ENCODE data around the gene CCDC57. TPM values are rescaled to one million over a fixed set of nuclear protein-coding genes. Genes with fewer than 3 reads are reported as not detected.

CCDC57 gene
- total and polyA plus RNA-seq, 5 donors from 2014 or later: 27.7 to 76.6 (median 38.1) TPM

DNA sequence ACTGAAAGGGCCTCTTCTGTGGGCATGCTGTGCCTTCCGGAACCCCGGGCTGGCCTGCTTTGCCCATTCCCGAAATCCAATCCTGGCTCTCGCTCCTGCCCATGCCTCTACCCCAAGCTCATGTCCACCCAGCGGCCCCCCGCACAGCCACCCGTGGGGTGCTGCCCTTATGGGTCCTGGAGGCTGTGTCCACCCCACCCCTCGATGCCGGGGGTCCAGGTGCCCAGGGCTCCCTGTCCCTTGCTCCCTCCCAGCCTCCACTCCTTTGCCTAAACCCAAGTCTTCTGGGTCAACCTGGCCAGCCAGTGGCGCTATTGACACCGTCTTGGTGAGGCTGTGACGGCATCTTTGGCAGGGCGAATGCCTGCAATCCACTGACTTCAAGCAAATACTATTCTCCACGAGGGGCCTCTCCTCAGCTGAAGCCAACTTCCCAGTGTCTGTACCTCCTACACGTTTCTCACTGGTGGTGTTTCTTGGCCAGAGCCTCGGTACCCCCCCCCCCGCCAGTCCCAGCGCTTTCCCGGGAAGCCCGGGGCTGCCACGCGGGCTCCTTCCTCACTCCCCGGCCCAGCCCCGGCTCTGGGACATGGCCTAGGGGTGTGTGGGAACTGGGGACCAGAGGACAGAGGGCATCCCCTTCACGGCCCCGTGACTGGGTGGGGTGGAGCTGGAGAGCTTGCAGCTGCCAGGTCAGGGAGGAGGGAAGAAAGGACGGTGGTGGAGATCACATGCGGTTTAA is 134.9 kb downstream of the CCDC57 start:
- H3K4me3 ChIP-seq (ENCODE audit: low read depth, low read length): no peak overlapping the region
- H3K27ac Mint-ChIP-seq: no peak overlapping the region
- H3K4me1 Mint-ChIP-seq: no peaks in the 10 kb centered on the region
- peaks cover 13% of the 10 kb centered on the region for H3K27me3 Mint-ChIP-seq
- H3K4me3 Mint-ChIP-seq: no peak overlapping the region
- H3K36me3 Mint-ChIP-seq: no peaks in the 10 kb centered on the region
- H3K27me3 ChIP-seq (ENCODE audit: control insufficient read depth, insufficient read depth, low read length): no peaks in the 10 kb centered on the region
- peaks cover 15% of the 10 kb centered on the region for H3K36me3 ChIP-seq (ENCODE audit: control insufficient read depth, insufficient read depth, low read length)
- H3K9me3 ChIP-seq (ENCODE audit: control insufficient read depth in 2 of 2, low read length in 2 of 2): no peaks in the 10 kb centered on the region
- no peak for DNase-seq
- H3K4me1 ChIP-seq (ENCODE audit: control insufficient read depth, insufficient read depth, low read length, poor library complexity, severe bottlenecking): no peaks in the 10 kb centered on the region
- no peak overlapping the region for H3K27ac ChIP-seq (ENCODE audit: insufficient read depth, low read length, poor library complexity, severe bottlenecking)
- no peak for ATAC-seq (ENCODE audit: low read depth in 2 of 2)
- H3K9me3 Mint-ChIP-seq: no peaks in the 10 kb centered on the region

DNA sequence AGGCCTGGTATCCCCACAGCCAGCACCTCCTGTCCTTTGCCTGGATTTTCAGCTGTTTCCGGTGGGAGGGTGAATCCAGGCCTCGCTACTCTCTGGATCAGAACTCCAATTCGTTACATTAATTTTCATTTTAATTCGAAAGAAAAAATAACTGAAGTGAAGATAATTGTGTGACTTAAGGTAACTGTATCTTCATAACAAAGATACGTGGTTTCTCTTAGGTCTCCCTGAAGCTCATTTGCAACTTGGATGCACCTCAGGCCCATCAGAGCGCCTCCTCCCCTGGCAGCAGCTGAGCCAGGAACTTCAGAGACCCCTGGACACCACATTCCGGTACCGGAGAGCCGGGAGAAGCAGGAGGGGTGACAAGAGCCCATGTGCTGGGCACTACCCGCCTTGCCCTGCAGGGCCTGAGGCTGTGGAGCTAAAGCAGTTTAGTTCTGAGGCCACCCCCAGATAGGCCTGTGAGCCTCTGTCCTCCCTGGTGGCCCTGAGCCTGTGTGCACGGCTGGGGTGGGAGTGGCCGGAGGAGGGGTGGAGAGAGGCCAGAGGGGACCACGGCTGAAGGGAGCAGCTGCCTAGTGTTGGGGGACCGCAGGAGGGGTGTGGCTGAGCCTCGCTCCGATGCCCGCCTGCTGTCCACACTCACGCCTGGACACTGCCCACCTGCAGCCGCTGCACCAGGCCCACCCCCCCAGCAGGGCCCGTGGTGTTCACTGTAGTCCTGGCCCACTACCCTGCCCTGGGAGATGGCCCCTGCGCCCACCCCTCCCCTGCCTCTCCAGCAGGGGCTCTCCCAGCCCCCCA is 135.7 kb downstream of the CCDC57 start:
- no peaks in the 10 kb centered on the region for H3K4me1 Mint-ChIP-seq
- H3K9me3 Mint-ChIP-seq: no peaks in the 10 kb centered on the region
- no peak for ATAC-seq (ENCODE audit: low read depth in 2 of 2)
- H3K4me1 ChIP-seq (ENCODE audit: control insufficient read depth, insufficient read depth, low read length, poor library complexity, severe bottlenecking): no peaks in the 10 kb centered on the region
- no peak overlapping the region for H3K4me3 ChIP-seq (ENCODE audit: low read depth, low read length)
- no peaks in the 10 kb centered on the region for H3K36me3 Mint-ChIP-seq
- H3K27ac Mint-ChIP-seq: no peak overlapping the region
- H3K27me3 Mint-ChIP-seq: peaks cover 19% of the 10 kb centered on the region
- H3K27ac ChIP-seq (ENCODE audit: insufficient read depth, low read length, poor library complexity, severe bottlenecking): no peak overlapping the region
- H3K4me3 Mint-ChIP-seq: no peak overlapping the region
- no peak for DNase-seq
- no peaks in the 10 kb centered on the region for H3K27me3 ChIP-seq (ENCODE audit: control insufficient read depth, insufficient read depth, low read length)
- H3K9me3 ChIP-seq (ENCODE audit: control insufficient read depth in 2 of 2, low read length in 2 of 2): no peaks in the 10 kb centered on the region
- peaks cover 13% of the 10 kb centered on the region for H3K36me3 ChIP-seq (ENCODE audit: control insufficient read depth, insufficient read depth, low read length)

DNA sequence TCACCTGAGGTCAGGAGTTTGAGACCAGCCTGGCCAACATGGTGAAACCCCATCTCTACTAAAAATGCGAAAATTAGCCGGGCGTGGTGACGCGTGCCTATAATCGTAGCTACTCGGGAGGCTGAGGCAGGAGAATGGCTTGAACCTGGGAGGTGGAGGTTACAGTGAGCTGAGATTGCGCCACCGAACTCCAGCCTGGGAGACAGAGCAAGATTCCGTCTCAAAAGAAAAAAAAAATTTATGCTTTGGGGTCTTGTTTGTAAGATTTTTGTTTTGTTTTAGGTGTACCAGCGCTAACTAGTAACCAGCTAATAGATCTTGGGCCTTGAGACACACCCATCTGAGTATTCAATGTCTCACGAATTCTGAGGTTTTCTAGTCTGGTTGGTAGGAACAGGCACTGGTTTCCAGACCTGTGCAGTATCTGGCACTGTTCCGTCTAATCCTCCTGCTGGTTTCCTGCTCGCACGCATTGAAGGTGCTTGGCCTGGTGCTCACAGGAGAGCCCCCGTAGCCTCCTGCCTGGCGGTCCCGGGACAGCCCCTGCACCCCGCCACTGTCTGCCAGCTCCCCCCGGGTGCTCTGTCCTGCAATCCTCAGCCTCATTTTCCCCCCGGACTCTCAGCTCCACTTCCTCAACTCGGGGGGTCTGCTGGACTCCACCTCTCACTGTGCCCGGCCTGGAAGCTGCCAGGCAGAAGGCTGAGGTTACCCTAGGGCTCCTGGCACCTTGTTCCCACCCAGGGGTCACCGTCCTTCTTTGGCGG is 136.4 kb downstream of the CCDC57 start:
- Histone ChIP-seq H3K27ac (ENCODE audit: insufficient read depth, low read length, poor library complexity, severe bottlenecking) (no peak overlapping the region), H3K27me3 (ENCODE audit: control insufficient read depth, insufficient read depth, low read length) (no peaks in the 10 kb centered on the region), H3K4me1 (ENCODE audit: control insufficient read depth, insufficient read depth, low read length, poor library complexity, severe bottlenecking) (no peaks in the 10 kb centered on the region), H3K36me3 (ENCODE audit: control insufficient read depth, insufficient read depth, low read length) (peaks cover 13% of the 10 kb centered on the region), H3K9me3 (ENCODE audit: control insufficient read depth in 2 of 2, low read length in 2 of 2) (no peaks in the 10 kb centered on the region), H3K4me3 (ENCODE audit: low read depth, low read length) (no peak overlapping the region)
- H3K4me3 Mint-ChIP-seq: no peak overlapping the region
- H3K9me3 Mint-ChIP-seq: no peaks in the 10 kb centered on the region
- DNase-seq (no peak), ATAC-seq (ENCODE audit: low read depth in 2 of 2) (no peak)
- peak overlapping the region in 1 of 3 donors; percentile 60 for H3K27ac Mint-ChIP-seq
- H3K4me1 Mint-ChIP-seq: no peaks in the 10 kb centered on the region
- H3K27me3 Mint-ChIP-seq: peaks cover 19% of the 10 kb centered on the region
- no peaks in the 10 kb centered on the region for H3K36me3 Mint-ChIP-seq

DNA sequence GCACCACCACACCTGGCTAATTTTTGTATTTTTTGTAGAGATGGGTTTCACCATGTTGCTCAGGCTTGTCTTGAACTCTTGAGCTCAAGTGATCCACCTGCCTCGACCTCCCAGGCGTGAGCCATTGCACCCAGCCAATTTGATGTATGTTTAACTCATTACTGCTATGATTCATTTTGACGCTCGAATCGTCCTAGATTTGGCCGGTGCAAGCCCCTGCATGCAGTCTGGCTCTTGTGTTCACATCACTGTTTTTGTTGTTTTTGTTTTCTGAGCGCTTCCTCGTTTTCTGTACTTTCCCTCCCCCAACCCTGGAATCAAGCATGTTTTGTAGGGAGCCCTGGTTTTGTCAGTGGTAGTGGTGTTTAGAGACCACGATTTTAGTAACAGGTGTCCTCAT is 139.2 kb downstream of the CCDC57 start:
- H3K36me3 Mint-ChIP-seq: no peaks in the 10 kb centered on the region
- no peaks in the 10 kb centered on the region for H3K9me3 Mint-ChIP-seq
- DNase-seq (no peak), ATAC-seq (ENCODE audit: low read depth in 2 of 2) (no peak)
- H3K27ac ChIP-seq (ENCODE audit: insufficient read depth, low read length, poor library complexity, severe bottlenecking): no peak overlapping the region
- no peak overlapping the region for H3K27ac Mint-ChIP-seq
- H3K36me3 ChIP-seq (ENCODE audit: control insufficient read depth, insufficient read depth, low read length): no peaks in the 10 kb centered on the region
- no peaks in the 10 kb centered on the region for H3K27me3 ChIP-seq (ENCODE audit: control insufficient read depth, insufficient read depth, low read length)
- H3K4me1 Mint-ChIP-seq: no peaks in the 10 kb centered on the region
- no peaks in the 10 kb centered on the region for H3K4me1 ChIP-seq (ENCODE audit: control insufficient read depth, insufficient read depth, low read length, poor library complexity, severe bottlenecking)
- H3K4me3 ChIP-seq (ENCODE audit: low read depth, low read length): no peak overlapping the region
- peaks cover 19% of the 10 kb centered on the region for H3K27me3 Mint-ChIP-seq
- no peaks in the 10 kb centered on the region for H3K9me3 ChIP-seq (ENCODE audit: control insufficient read depth in 2 of 2, low read length in 2 of 2)
- H3K4me3 Mint-ChIP-seq: no peak overlapping the region

DNA sequence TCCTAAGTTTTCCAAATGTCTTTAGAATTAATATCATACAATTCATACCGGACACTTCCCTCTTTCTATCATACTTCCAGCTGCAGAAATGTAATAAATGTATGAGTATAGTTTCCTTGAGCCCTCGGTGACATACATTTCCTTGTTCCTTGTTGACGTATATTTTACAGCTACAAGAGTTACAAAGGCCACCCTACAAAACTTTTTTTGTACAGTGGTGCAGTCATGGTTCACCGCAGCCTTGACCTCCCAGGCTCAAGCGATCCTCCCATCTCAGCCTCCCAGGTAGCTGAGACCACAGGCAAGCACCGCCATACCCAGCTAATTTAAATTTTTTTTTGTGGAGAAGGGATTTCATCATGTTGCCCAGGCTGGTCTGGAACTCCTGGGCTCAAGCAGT is 139.8 kb downstream of the CCDC57 start:
- Mint-ChIP-seq H3K9me3 (no peaks in the 10 kb centered on the region), H3K36me3 (no peaks in the 10 kb centered on the region), H3K27ac (no peak overlapping the region), H3K4me3 (no peak overlapping the region), H3K27me3 (peaks cover 19% of the 10 kb centered on the region), H3K4me1 (no peaks in the 10 kb centered on the region)
- ATAC-seq (ENCODE audit: low read depth in 2 of 2): no peak
- Histone ChIP-seq H3K9me3 (ENCODE audit: control insufficient read depth in 2 of 2, low read length in 2 of 2) (no peaks in the 10 kb centered on the region), H3K4me3 (ENCODE audit: low read depth, low read length) (no peak overlapping the region), H3K27ac (ENCODE audit: insufficient read depth, low read length, poor library complexity, severe bottlenecking) (no peak overlapping the region), H3K27me3 (ENCODE audit: control insufficient read depth, insufficient read depth, low read length) (no peaks in the 10 kb centered on the region), H3K4me1 (ENCODE audit: control insufficient read depth, insufficient read depth, low read length, poor library complexity, severe bottlenecking) (no peaks in the 10 kb centered on the region), H3K36me3 (ENCODE audit: control insufficient read depth, insufficient read depth, low read length) (no peaks in the 10 kb centered on the region)
- DNase-seq: no peak

DNA sequence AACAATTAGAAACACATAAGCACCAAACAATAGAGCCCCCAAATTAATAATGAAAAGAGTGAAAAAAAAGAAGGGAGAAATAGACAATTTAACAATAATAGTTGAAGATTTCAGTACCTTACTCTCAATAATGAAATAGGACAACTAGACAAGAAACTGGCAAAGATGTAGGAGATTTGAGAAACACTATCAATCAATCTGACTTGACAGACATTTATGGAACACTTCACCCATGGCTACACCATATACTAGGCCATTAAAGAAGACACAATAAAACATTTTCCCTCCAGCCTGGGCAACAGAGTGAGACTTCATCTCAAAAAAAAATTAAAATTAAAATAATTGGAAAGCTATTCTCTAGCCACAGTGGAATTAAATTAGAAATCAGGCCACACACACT is 142.0 kb downstream of the CCDC57 start:
- Histone ChIP-seq H3K9me3 (ENCODE audit: control insufficient read depth in 2 of 2, low read length in 2 of 2) (no peaks in the 10 kb centered on the region), H3K36me3 (ENCODE audit: control insufficient read depth, insufficient read depth, low read length) (no peaks in the 10 kb centered on the region), H3K4me1 (ENCODE audit: control insufficient read depth, insufficient read depth, low read length, poor library complexity, severe bottlenecking) (peaks cover 7% of the 10 kb centered on the region), H3K4me3 (ENCODE audit: low read depth, low read length) (no peak overlapping the region), H3K27me3 (ENCODE audit: control insufficient read depth, insufficient read depth, low read length) (no peaks in the 10 kb centered on the region), H3K27ac (ENCODE audit: insufficient read depth, low read length, poor library complexity, severe bottlenecking) (no peak overlapping the region)
- no peak for ATAC-seq (ENCODE audit: low read depth in 2 of 2)
- H3K27ac Mint-ChIP-seq: peak overlapping the region in 2 of 3 donors; percentile 2 to 89
- H3K4me3 Mint-ChIP-seq: no peak overlapping the region
- H3K27me3 Mint-ChIP-seq: peaks cover 19% of the 10 kb centered on the region
- H3K36me3 Mint-ChIP-seq: no peaks in the 10 kb centered on the region
- DNase-seq: no peak
- H3K9me3 Mint-ChIP-seq: no peaks in the 10 kb centered on the region
- peaks cover 0 to 10% (median 3%) of the 10 kb centered on the region in 4 donors for H3K4me1 Mint-ChIP-seq

DNA sequence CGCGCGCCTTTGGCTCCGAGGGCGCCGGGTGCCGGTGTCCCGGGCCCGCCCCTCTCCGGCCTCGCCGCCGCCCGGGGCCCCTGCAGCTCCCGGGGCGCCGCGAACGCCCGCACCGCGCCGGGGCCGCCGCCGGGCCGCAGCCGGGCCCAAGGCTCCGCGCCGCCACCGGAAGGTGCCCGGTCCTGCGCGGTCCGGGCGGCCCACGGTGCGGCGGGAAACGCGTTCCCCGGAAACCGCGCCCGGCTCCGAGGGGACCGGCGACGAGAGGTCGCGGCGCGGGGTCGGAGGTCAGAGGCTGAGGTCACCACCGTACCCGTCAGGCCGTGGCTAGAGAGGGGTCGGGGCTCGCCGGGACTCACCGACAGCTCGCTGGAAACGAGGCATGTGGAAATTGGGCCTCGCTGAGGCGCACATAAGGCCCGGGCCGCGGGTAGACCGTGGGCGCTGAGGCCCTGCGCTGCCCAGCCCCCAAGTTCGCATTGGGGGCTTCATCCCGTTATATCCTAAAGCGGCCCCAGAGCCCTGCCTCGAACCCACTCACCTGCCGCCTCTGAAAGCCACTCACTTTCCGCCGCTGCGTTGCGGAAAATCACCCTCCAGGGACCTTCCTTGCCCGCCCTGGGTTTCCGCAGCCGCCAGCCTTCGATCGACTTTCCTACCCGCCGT is 146.9 kb downstream of the CCDC57 start, which contains the start of gene DUS1L:
Gene DUS1L, minus strand, starts transcription at position 167 of the 666 bp plus-strand sequence. CDS start 745 bp downstream, outside the sequence.
- peaks cover 6% of the 10 kb centered on the region for H3K36me3 ChIP-seq (ENCODE audit: control insufficient read depth, insufficient read depth, low read length)
- ATAC-seq (ENCODE audit: low read depth in 2 of 2): peak; percentile 82 to 84
- peak within 1 kb of the TSS; percentile 70 for H3K27ac ChIP-seq (ENCODE audit: insufficient read depth, low read length, poor library complexity, severe bottlenecking)
- peak within 1 kb of the TSS; percentile 44 for H3K4me3 ChIP-seq (ENCODE audit: low read depth, low read length)
- peaks cover 0 to 19% (median 3%) of the 10 kb centered on the region in 4 donors for H3K4me1 Mint-ChIP-seq
- H3K4me1 ChIP-seq (ENCODE audit: control insufficient read depth, insufficient read depth, low read length, poor library complexity, severe bottlenecking): peaks cover 25% of the 10 kb centered on the region
- H3K9me3 Mint-ChIP-seq: peaks cover 0 to 2% (median 0%) of the 10 kb centered on the region in 7 donors
- H3K36me3 Mint-ChIP-seq: no peaks in the 10 kb centered on the region
- H3K9me3 ChIP-seq (ENCODE audit: control insufficient read depth in 2 of 2, low read length in 2 of 2): no peaks in the 10 kb centered on the region
- H3K27ac Mint-ChIP-seq: peak within 1 kb of the TSS; percentile 89 to 93 (median 89)
- no peaks in the 10 kb centered on the region for H3K27me3 ChIP-seq (ENCODE audit: control insufficient read depth, insufficient read depth, low read length)
- no peaks in the 10 kb centered on the region for H3K27me3 Mint-ChIP-seq
- DNase-seq: peak; percentile 54 to 83 (median 66)
- H3K4me3 Mint-ChIP-seq: peak within 1 kb of the TSS; percentile 83 to 90 (median 89)
